Activated CD8-positive, alpha-beta memory T cell treated with anti-CD3 and anti-CD28 coated beads, Interleukin-2, amount 50 U/mL, for 24 hours (primary cell): Measurements from ENCODE around the gene SMPD1.
A peak's percentile ranks its signal among the peaks of the same experiment; 100 is the strongest.

Source experiments
- DNase-seq: peaks from one replicate; pipeline ENCODE4 v3.0.0-alpha.2; 2020; ENCODE audit errors: extremely low read depth

Gene SMPD1

GRCh38 chr11:6389905-6390717 lies at the start of gene SMPD1:
SMPD1 (plus strand) TSS chr11:6390474; CDS start chr11:6390599, 125 bp downstream.
- peak; percentile 74 for DNase-seq

GRCh38 chr11:6345366-6345765 lies 44.9 kb upstream of the SMPD1 start:
- no peak for DNase-seq

DNA sequence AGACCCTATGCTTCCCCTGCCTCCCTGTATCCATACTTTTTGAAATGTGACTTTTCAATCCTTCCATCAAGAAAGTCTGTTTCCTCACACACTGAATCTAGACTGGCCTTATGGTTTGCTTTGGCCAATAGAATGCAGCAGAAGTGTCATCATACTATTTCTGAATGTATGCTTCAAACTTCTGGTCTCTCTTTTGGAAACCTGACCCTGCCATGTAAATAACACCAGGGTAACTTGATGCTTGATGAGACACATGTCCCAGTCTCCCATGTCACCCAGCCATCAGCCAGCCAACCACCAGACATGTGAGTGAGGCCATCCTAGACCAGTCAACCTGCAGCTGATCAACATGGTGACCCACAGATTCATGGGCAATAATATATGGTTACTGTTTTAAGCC lies 40.2 kb upstream of the SMPD1 start:
- DNase-seq: no peak

DNA sequence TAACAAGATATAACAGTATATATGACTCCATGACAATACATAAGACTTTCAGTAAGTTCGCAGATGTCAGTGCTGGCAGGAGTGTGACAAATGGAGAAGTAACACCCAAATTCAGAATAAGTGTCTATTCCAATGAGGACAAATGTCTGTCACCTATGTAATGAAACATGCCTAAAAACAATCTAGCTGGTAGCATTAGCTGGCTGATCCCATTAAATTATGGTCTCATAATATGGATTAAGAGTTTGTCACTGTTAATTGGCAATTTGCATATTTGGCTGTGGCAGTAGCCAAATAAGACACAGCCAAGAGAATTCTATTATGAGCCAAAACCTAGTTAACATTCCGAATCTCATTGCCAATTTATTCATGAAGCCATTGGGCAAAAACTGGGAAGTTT lies 39.8 kb upstream of the SMPD1 start:
- no peak for DNase-seq

GRCh38 chr11:6351782-6352382 lies 38.4 kb upstream of the SMPD1 start:
- DNase-seq: no peak

DNA sequence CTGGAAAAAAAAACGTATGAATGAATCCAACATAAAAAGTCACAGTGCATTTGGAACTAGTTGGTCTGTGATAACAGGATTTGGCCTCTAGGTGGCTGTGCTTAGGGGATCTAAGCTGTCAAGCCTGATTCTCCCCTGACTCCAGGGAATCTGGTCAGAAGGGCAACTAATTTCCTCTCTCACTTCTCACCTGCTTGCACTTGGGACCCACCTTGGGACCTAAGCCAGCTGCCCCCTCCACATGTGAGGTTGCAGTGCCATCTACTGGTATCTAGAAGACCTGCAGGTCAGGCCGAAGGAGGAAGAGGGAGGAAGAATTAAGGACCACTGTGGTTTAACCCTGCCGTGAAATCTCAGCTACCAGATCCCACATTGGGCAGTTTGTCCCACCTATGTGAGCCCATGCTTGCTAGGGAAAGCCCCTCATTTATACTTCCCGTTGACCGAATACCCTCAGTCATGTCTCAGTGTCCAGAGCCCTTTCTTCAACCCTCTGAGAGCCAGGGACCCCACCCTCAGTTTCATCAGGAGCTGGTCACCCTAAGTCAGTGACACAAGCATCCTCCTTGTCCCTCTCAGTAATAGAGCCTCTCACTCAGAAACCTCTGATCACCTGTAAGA lies 36.8 kb upstream of the SMPD1 start:
- peak; percentile 14 for DNase-seq

DNA sequence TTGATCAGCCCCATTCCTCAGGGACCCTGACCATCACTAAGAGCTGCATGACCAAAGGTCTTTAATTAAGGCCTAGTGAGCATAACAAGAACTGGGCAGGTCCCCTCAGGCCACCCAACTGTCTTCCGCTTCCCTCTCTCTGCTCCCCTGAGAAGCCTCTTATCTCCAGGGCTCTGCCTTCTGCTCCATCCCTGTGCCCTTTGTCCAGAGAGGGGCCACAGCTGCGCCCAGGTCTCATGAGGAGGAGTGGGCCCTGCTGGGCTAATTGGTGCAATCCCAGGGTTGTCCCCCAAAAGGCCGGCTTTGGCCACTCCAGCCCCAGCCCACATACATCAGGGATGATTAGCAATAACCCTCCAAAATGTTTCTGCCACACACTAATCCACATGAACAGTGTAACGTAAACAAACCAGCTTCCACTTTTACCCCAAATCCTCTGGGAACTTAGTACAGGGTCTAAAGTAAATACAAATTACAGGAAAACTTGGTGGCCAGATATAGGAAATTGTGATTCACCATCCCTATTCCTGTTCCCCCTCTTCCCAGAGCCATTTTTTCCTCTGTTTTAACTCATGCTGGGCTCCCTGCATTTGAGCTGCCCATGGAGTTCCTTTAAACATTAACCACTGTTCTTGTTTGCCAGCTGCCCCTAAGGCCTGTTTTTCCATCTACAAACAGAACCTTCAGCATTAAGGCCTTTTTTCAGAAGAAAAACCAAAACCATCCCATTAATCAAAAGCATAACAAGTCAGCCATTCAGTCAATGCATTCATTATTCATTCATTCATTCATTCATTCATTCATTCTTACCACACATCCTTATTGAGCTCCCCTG lies 35.4 kb upstream of the SMPD1 start:
- no peak for DNase-seq

DNA sequence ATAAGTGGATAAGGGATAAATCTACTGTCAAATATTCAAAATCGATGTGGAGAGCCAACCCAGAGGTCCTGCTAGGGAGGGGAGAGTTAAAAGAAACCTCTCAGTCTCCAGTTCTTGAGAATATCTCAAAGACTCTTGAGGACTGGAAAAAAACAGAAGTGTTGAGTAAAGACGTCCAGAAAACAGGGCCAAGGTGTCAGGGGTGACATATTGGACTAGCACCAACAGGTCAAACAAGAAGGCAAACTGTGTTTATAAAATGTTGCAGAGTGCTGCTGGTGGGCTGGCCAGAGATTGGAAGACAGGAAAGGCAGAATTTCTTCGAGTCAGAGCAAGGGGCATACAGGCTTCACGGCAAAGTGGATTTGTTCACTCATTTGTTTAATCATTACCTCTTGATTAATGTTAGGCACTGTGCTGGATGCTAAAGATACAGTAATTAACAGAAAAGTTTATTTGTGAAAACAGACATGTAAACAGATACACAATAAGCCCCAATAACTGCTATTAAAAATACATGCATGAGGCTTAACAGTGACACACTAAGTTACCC lies 33.7 kb upstream of the SMPD1 start:
- DNase-seq: no peak

GRCh38 chr11:6357222-6357621 lies 33.1 kb upstream of the SMPD1 start:
- DNase-seq: no peak

GRCh38 chr11:6360183-6360582 lies 30.1 kb upstream of the SMPD1 start:
- DNase-seq: no peak

GRCh38 chr11:6362185-6362872 lies 27.9 kb upstream of the SMPD1 start:
- no peak for DNase-seq

DNA sequence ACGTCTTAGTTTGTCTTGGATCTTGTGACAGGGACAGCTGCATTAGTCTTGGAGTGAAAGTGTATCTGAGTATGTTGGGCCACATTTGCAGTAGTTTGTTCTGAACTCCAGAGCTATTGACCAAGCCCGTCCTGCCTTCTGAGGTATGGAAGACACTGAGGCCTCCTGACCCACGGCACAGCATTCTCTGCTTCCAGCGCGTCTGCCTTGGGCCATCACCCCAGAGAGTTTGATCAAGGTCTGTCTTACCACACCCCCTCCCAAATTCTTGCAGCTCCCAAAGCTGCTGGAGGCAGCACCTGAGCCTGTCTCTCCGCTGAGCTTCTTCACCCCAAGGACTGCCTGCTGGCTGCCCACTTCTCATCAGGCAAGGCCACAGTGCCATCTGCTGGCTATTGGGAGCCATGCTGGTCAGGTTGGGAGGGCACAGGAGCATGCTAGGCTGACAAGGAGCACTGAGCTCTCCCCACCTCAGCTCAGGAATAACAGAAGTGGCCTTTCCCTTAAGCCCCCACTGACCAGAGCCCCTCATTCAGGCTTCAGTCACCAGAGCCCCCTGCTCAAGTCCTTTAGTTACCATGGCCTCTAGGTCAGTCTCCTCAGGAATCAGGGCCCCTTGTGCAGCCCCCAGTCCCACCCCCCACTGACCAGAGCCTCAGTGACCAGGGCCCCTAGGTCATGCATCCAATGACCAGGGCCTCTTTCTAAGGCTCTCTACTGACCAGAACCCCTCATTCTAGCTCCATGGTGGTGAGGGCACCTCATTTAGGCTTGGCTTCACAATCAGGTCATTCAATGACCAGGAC lies 27.2 kb upstream of the SMPD1 start:
- peak; percentile 47 for DNase-seq

DNA sequence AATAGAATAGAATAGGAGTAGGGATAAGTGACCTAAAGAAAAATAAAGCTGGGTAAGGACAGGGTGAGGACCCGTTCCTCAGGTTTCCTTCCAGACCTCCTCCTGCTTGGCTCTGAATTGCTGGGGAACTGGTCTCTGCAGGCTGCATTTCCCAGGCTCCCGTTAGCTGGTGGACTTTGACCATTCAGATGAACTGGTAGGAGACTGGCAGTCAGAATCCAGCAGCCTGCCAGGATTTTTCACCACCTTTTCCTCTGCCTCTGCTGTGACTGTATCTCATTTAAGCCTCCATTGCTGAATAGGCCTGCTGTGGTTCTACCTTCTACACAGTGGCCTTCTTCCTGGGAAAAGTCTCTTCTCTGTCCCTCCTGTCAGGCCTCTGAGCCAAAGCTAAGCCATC lies 24.6 kb upstream of the SMPD1 start:
- DNase-seq: no peak

DNA sequence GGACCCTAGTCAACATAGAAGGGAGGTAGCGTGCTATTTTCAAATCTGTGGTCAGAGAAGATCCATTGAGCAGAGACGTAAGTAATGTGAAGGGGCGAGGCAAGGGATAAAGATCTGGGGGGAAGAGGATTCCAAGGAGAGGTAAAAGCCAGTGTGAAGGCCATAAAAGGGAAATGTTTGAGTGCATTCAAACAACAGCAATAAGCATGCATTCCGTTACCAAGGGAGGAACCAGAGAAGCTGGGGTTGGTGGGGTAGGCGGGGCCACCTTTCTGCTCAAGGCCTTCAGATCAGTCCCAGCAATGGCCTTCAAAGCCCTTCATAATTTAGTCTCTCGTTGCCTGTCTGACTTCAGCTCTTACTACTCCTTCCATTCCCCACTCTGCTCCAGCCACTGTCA lies 18.4 kb upstream of the SMPD1 start:
- no peak for DNase-seq

DNA sequence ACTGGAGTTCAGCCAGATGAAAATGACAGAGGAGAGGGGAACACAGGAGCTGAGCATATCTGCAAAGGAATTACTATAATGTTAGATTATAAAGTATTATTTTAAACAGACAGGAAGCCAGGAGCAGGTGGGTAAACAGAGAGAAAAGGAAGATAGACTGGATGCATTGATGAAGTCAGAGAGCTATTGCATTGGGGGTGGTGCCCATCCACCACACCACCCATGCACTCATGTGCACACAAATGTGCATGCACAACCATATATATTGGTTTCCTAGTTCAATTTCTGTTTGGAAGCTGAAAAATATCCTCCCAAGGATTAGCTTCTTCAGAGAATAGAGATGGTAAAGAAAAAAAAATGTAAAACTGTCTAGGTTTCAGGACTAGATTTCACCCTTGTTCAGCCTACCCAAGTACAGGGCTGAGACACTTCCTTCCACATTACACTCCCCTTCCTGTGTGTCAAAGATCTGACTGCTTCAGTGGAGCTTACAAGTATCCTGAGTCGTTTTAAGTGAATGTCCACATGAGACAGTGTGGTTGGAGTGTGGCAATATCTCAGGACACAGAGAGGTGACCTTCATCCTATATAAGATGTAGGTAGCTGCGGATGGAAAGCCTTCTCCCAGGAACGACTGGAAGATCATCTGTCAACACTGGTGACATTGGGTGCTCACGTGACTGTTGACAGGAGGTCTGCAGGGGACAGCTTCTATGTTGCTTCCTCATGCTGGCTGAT lies 12.2 kb upstream of the SMPD1 start:
- no peak for DNase-seq

DNA sequence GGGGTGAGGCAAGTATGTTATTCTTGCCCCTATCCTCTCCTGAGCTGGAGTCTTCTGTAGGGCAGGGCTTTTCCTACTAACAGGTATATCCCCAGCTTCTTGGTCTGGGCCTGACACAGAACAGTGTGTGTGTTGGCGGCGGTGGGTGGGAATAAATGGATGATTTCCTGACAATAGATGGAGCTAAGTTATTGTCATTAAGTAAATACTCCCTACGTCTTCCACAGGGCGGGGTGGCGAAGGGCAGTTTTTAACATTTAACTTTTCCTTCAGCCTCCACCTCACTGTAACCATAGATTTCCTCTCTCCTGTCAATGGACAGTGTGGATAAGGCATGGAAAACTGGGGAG lies 11.7 kb upstream of the SMPD1 start:
- no peak for DNase-seq

DNA sequence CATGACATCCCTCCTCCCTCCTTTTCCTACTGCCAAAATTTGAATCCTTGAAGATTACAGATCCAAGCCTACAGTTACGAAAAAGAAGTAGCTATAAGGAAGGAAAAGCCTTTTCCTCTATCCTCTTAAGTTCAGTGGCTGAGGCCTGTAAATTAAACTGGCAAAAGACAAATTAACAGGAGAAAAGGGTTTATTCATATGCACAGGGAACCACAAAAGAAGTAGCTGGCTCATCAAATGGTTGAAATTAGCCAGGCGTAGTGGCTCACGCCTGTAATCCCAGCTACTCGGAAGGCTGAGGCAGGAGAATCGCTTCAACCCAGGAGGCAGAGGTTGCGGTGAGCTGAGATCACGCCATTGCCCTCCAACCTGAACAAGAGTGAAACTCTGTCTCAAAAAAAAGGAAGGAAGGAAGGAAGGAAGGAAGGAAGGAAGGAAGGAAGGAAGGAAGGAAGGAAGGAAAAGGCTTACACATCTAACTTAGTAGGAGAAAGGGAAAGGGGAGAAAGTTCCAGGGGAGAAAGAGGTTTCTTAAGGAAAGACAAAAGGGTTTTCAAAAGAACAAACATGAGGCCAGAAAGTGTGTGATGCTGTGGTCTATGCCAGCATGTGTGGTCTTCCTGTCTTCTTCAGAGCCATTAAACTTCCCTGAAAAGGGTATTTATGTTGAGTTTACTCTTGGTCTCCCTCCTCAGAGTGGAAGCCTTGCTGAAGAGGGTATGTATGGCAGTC lies 5.1 kb upstream of the SMPD1 start:
- no peak for DNase-seq

- DNase-seq: no peak
Observed at GRCh38 chr11:6387811-6388599, 2.3 kb upstream of the SMPD1 start.
